HG03095 (cell line): ENCODE data around the gene SMG5.

Experiments
- ATAC-seq: cut with Tn5 transposase; IDR thresholded peaks from one replicate; pipeline ENCODE4 v1.9.1; 2021; ENCODE audit warnings: moderate library complexity; ENCODE audit not compliant: unreplicated experiment

SMG5 gene

GRCh38 chr1:156283521-156283920, 896 bp upstream of the SMG5 start:
- no peak for ATAC-seq

- ATAC-seq: no peak
These were observed 739 bp downstream of the SMG5 start for GRCh38 chr1:156281693-156282478.

- ATAC-seq: no peak
These were observed 1.3 kb downstream of the SMG5 start for GRCh38 chr1:156281281-156281680.

DNA sequence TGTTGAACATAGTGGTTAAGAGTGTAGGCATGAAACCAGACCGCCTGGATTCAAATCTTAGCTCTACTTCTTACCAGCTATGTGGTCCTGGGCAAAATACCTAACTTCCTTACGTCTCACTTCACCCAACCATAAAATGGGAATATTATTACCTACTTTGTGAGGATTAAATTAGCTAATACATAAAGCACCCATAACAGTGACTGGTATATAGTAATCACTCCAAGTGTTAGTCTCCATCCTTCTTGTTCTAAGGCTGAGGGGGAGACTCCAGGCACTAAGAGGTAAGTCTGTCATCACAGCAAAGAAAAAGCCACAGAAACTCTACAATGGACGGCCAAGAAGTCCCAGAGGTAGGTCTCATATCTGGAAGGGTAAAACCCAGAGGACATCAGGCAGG, 2.8 kb downstream of the SMG5 start:
- ATAC-seq: no peak

DNA sequence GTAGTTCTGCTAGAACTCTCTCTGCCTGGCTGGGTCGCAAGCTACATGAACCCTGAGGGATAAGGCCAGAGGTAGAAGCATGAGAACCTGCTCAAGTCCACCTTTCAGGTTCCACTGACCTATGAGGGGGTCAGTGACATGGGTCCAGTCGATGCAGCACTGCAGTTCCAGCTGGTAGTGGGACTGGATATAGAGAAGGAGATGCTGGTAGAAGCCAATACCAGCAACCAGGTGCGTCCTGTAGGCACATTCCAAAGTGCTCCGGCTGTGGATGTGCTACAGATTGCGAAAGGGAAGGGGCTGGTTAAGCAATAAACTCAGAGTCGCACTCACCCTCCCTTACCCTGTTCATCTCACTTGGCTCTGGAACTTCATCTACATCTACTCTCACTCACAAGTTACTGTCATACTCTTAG, 5.7 kb downstream of the SMG5 start:
- ATAC-seq: no peak

DNA sequence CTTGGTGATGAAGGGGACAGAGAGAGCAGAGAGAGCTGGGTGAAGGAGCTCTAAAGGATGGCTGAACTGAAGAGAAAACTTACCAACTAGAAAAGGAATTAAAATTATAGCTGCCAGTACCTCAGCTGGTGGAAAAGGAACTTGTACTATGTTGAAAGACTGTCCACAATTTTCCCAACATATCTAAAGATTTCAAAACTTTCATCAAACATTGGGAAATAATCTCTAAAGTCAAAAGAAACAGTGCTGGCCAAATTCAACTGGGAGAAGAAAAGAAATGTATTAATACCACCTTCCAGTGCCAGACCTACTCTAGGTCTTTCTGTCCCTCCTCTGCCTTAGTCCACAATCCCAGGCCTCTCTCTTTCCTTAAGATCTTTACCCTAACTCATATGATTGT, 6.1 kb downstream of the SMG5 start:
- ATAC-seq: no peak

DNA sequence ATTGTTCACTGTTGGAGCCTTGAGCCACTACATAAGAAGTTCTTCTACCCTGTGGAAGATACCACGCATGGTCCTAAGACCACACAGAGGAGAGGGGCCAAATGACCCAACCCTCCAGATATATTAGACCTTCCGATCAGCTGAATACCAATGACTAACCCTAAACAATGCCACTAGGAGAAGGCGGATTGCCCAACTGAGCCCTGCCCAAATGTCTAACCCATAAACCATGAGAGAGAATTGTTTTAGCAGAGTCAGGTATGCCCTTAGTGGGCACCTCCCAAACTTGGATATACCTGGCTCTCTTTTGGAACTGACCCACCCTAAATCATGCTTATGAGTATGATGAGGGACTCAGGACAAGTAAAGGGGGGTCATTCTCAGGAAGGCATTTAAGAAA, 12.3 kb downstream of the SMG5 start:
- ATAC-seq: no peak

DNA sequence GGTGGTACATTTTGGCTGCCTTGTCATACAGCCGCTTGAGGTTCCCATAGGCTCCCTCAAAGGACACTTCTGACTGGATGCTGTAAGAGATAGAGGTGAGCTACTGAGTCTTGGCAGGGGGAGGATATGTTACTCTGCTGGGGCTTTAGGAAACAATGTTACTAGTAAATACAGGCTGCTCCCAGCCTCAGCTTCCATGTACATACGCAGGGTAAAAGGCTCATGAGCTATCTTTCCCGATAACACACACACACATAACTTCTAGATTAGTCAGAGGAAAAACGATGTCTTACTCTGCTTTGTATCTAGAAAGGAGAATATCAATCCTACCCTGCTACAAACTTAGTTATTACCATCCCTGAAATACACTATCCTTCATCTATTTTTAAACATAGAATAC, 14.3 kb downstream of the SMG5 start:
- ATAC-seq: no peak

DNA sequence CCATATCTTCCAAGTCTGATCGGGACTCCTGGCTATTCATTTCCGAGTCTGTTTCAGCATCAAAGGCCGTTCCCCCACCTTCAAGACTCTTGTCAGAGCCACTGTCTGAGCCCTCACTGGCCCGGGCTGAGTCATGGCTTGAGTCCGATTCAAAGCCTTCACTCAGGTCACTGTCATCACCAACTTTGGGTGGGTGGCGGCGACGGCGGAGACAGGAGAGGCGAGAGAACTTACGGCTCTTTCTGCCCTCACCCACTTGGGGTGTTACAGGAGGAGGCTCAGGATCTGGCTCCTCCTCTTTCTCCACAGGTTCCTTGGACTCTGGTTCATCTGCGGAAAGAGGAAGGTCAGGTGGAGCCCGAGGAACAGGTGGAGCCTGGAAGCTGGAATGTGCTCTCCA, 16.6 kb downstream of the SMG5 start:
- no peak for ATAC-seq

DNA sequence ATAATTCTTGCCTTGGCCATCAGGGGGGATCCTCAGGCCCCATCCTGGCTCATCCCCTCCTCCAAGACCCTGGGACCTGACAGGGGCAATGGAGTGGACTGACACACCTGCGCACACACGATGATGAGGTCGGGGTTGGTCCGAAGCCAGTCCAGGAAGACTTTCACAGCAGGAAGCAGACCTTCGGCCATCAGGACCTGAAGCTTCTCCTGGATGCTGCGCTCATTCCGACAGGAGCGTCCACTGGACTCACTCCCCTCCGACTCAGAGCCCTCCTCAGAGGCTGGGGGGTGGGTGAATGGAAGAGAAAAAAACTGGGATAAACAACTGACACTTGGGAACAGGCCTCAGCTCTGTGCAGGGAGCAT, 19.4 kb downstream of the SMG5 start:
- ATAC-seq: no peak

GRCh38 chr1:156262461-156263287, 20.0 kb downstream of the SMG5 start:
- ATAC-seq: no peak

GRCh38 chr1:156260896-156261295, 21.7 kb downstream of the SMG5 start:
- ATAC-seq: no peak

DNA sequence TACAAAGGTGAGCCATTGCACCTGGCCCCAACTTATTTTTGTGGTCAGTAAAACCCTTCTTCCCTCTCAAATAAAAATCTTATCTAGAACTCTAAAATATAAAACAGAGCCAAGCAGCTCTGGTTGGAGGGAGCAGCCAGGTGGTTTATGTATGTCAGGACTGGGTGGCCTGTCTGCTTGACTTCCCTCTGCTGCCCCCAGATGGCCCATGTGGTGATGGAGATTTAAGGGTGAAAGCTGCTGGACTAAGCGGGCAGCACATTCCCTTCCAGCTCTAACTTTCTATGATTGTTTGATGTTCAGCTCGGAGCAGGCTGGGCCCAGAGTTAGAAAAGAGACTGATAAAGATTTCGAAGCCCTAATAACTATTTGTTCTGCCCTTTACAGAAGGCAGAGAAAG, 22.8 kb downstream of the SMG5 start:
- ATAC-seq: no peak

GRCh38 chr1:156258859-156259258, 23.8 kb downstream of the SMG5 start:
- ATAC-seq: no peak

DNA sequence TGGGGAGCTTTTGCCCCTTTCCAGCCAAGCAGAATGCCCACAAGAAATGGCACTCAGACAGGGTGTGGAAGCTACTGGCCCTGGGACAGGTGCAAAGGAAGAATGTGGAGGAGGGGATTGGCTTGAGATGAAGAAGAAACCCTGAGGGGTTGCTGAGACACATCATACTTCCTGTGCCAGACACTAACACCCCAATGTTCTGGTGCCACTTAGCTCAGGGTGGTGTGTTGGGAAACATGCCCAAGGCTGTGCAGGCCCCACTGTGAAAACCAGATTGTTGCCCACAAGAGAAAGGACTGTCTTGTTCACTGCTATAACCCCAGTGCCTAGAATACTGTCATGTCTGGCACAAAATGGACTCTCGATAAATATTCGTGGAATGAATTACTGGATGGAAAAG, 24.9 kb downstream of the SMG5 start:
- ATAC-seq: no peak

DNA sequence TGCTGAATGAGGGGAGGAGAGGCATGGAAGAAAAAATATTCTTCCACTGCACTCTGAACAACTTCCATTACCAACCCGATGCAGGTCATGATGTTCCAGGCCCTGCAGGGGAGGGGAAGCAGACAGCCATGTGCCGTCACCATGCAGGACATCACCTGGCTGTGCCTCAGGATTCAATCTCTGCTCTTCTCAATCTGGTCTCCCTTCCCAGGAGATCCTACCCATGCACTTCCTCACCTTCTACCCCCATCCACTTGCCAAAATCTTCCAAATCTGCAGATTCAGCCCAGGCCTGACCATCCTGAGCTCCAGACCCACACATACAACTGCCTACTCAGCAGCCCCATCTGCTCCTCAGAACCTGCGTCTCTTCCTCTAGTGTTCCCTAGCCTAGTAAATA, 29.0 kb downstream of the SMG5 start:
- ATAC-seq: no peak

- ATAC-seq: no peak
These were observed 31.1 kb downstream of the SMG5 start for GRCh38 chr1:156251527-156251926.

DNA sequence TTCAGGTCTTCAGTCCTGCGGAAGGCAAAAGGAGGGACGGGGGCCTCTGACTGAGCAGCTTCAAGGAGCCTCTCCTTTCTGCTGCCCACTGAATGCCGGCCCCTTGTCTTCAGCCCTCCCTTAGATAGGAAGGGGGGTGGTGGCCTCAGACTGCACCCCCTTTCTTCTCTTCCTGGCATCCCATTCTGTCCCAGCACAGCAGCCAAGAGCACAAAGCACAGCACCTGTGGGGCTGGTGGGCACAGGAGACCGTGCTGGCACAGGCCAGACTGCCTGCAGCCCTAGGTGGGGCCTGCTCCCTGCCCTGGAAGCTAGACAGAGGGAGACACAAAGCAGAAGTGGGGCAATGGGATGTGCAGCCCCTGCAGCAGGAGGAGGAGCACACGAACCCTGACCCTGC, 33.0 kb downstream of the SMG5 start:
- ATAC-seq: no peak

DNA sequence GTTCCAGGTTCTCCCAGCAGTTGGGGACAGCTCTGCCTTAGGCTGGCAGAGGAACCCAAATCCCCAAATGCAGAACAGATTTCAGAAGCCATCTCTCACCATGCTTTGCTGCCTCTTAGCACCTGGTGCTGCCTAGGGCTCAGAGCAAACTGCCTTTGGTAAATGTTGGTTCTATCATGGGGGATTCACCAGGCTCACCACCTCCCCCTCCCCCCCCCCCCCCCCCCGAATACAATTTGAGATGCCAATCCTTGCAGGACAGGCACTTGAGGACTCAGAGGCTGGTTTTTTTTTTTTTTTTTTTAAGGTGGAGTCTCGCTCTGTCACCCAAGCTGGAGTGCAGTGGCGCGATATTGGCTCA, 34.3 kb downstream of the SMG5 start:
- ATAC-seq: no peak

- ATAC-seq: no peak
These were observed 34.9 kb downstream of the SMG5 start, which contains the start of gene PAQR6 for GRCh38 chr1:156247460-156248322. TSS of gene PAQR6 (minus strand) at chr1:156248056. CDS start at chr1:156246731, 1,325 bp downstream.

- no peak for ATAC-seq
These were observed 35.7 kb downstream of the SMG5 start for GRCh38 chr1:156246781-156247459.
